NCI-H1105 (cell line): Measurements from ENCODE around the gene ANO3.

Experiments used
- DNase-seq: peaks from one replicate; lab custom pipeline; 2025; lab: John Stamatoyannopoulos, UW

Gene ANO3

DNA sequence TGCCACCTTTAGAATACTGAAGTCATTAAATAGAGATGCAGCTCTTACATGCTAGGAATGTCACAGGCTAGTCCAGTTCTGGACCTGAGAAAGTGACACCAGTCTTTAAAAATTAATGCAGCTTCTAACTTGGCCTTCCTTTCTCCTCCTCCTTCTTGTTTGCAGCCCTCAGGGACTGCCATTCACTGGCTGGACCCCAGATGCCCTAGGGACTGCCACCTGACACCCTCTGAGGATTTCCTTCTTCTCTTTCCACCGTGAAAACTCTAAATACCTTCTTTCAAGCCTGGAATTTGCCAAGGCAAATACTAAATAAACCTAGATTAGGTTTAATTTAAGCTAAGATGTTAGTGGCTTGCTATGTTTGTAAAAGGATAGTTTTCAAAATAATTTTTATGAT lies 161.7 kb downstream of the ANO3 start:
- DNase-seq: no peak

DNA sequence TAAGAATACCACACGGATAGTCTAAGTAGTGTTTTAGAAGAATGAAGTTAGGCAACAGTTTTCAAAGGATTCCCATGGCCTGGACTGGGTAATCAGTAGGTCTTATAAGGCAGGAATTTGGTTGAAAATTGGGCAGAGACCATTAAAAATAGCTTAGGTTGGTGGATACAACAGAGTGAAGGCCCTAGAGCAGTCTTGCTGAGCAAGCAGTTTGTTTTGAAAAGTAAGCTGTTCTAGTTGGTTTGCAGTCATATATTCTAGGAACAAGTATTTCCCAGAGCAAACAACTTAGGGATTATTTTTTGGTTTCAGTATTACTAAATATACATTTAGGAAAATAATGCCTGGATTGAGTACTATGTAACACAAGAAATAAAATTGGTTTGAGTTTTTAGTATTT lies 175.3 kb downstream of the ANO3 start:
- DNase-seq: no peak

GRCh38 chr11:26510164-26510563 lies 178.2 kb downstream of the ANO3 start:
- DNase-seq: no peak

GRCh38 chr11:26510756-26511155 lies 178.8 kb downstream of the ANO3 start:
- DNase-seq: no peak

DNA sequence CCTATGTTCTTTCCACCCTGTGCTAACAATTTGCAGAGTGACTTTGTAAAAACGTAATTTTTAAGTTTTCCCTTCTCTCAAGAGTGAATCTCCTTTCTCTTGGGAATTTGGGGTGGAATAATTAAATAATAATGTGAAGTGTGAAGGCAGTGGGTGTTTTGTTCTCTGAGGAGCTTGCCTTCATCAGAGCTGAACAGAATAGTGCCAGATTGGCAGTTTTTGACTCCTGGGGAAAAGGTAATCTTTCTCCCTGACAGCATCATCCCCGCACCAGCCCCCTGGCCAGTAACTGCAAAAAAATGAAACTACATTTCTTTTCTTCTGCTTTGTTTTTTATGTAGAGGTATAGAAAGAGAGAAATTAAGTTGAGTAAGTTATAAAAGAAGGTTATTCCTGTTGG lies 180.3 kb downstream of the ANO3 start:
- DNase-seq: no peak

GRCh38 chr11:26519469-26519868 lies 187.5 kb downstream of the ANO3 start:
- no peak for DNase-seq

DNA sequence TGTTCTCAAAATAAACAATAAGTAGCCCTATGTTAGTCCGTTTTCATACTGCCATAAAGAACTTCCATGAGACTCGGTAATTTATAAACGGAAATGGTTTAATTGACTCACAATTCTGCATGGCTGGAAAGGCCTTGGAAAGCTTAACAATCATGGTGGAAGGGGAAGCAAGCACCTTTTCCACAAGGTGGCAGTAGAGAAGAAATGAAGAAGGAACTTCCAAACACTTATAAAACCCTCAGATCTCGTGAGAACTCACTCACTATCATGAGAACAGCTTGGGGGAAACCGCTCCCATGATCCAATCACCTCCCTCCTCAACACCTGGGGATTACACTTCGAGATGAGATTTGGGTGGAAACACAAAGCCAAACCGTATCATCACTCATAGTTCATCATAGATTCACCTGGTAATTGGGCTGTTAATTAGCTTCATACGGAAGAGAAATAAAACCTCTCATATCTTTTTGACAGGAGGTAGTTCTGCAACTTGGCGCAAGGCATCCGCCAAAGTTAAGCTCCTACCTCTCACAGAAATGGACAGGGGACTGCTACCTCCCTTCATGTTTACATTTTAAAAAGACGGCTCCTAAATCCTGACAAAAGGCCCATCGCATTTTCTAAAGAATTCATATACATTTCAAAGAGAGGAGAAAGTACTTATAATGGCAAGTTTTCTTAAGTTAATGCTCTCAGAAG lies 191.1 kb downstream of the ANO3 start:
- DNase-seq: peak; percentile 20

DNA sequence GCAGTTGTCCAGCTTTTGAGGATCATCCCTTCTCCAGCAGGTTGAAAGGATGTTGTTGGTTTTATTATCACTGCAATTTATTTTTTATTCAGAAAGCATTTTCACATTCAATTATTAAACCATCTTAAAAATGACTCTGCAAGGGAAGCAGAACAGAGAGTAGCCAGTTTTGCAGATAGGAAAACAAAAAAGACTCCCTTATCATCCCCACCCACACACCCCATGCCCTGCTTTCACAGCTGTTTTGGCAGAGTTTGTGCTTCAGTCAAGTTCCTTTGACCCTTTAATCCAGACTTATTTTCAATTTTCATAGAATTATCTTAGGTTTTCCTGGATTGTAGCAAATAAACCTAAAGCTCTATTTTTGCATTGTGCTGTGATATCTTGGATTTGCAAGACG lies 195.8 kb downstream of the ANO3 start:
- no peak for DNase-seq

DNA sequence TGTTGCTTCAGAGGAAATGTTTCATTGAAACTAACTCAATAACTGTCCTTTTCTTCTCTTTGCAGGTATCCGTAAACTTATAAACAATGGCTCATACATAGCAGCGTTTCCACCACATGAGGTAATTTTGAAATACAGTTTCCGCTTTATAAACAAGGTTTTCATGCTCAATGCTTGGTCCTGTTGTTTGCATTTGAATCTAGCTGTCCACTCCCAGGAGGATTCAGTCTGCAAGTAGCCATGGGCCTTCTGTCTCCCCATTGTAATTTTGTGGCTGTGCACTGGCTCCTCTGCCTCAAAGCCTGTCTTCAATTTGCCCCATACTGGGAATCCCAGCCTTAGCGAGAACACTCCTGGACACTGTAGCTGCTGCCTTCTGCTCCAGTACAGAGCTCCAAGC lies 205.4 kb downstream of the ANO3 start:
- DNase-seq: no peak

- no peak for DNase-seq
Measured at GRCh38 chr11:26539517-26539916, 207.6 kb downstream of the ANO3 start.

DNA sequence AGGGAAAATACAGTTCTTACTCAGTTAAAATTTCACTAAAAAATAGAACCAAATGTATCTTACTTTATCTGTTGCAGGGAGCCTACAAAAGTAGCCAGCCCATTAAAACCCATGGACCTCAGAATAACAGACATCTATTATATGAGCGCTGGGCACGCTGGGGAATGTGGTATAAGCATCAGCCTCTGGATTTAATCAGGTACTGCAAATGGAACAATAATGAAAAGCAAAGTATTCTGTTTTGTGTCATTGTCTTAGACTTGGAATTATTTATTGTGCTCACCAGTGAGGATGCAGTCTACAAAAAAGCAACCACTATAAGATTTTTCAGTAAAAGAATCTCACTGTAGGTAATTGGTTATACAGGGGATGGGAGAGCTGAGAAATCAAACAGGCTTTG lies 209.9 kb downstream of the ANO3 start:
- DNase-seq: no peak

GRCh38 chr11:26549176-26549575 lies 217.2 kb downstream of the ANO3 start:
- DNase-seq: no peak

DNA sequence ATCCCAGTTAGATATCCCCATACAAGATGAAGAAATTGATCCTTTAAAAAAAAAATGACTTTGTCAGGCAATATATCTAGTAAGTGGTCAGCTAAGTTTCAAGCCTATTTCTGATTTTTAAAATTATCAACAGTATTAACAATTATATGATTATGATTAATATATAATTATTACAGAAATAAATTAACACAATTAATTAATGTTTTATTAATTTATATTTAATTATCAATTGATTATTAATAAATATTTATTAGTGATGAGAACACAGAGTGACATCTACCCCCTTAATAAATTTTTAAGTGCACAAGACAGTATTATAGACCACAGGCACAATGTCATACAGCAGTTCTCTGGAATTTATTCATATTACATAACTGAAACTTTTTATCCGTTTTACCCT lies 218.1 kb downstream of the ANO3 start:
- DNase-seq: no peak

- no peak for DNase-seq
Measured at GRCh38 chr11:26551186-26551801, 219.4 kb downstream of the ANO3 start.

- no peak for DNase-seq
Measured at GRCh38 chr11:26553182-26553581, 221.3 kb downstream of the ANO3 start.

DNA sequence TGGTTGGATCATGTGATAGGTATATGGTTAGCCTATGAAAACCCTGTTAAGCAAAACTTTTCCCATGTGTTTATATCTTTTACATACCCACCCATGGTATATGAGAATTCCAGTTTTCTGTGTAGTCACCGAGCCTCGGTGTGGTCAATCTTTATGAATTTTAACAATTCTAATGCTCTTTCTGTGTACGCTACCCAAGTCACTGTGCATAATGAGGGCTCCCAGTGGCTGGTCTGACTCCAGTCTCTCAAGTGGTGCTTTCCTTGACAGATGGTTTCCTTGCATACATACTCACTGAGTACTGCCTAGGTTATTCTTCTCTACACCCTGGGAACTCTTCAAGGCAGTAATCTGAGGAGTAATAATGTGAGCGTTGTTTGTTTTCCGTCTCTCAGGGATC lies 222.5 kb downstream of the ANO3 start:
- no peak for DNase-seq

- DNase-seq: no peak
Measured at GRCh38 chr11:26556582-26556981, 224.7 kb downstream of the ANO3 start.

GRCh38 chr11:26557666-26558065 lies 225.7 kb downstream of the ANO3 start:
- DNase-seq: no peak

GRCh38 chr11:26558190-26558589 lies 226.3 kb downstream of the ANO3 start:
- DNase-seq: no peak

- DNase-seq: no peak
Measured at GRCh38 chr11:26569646-26570045, 237.7 kb downstream of the ANO3 start.

- no peak for DNase-seq
Measured at GRCh38 chr11:26571861-26572654, 240.1 kb downstream of the ANO3 start, which contains the start of gene MUC15. Gene MUC15, minus strand, starts transcription at chr11:26572263. Its CDS starts 5,169 bp downstream, at chr11:26567094.

GRCh38 chr11:26572770-26573402 lies 241.0 kb downstream of the ANO3 start:
- peak; percentile 14 for DNase-seq

DNA sequence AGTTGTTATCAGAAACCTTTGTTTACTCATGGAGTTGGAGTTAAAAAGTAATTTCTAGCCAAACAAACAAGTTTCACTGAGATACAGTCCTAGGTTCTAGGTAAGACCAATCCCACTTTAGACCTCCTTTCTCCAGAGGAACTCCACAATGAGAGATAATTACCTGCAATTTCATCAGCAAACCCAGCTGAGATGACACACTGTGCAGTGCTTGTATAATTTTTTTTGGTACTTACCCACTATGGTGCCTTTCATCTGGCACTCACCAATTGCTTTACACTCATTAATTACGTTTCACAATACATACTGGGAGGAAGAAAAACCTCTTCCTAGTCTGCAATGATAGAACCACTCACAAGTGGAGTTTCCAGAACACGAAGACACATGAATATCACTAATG lies 242.0 kb downstream of the ANO3 start:
- no peak for DNase-seq
